Fibroblast of the conjunctiva (primary cell): ENCODE results near the gene FOXO1.
"Not testable (repeated sequence)": the region's sequence is repeated elsewhere in the genome, so short reads cannot be mapped to it uniquely, and the experiment has no call there.

Experiments used
- DNase-seq: peaks from one replicate; pipeline ENCODE4 v3.0.0-alpha.2; 2010; ENCODE audit warnings: low read depth

FOXO1 gene

DNA sequence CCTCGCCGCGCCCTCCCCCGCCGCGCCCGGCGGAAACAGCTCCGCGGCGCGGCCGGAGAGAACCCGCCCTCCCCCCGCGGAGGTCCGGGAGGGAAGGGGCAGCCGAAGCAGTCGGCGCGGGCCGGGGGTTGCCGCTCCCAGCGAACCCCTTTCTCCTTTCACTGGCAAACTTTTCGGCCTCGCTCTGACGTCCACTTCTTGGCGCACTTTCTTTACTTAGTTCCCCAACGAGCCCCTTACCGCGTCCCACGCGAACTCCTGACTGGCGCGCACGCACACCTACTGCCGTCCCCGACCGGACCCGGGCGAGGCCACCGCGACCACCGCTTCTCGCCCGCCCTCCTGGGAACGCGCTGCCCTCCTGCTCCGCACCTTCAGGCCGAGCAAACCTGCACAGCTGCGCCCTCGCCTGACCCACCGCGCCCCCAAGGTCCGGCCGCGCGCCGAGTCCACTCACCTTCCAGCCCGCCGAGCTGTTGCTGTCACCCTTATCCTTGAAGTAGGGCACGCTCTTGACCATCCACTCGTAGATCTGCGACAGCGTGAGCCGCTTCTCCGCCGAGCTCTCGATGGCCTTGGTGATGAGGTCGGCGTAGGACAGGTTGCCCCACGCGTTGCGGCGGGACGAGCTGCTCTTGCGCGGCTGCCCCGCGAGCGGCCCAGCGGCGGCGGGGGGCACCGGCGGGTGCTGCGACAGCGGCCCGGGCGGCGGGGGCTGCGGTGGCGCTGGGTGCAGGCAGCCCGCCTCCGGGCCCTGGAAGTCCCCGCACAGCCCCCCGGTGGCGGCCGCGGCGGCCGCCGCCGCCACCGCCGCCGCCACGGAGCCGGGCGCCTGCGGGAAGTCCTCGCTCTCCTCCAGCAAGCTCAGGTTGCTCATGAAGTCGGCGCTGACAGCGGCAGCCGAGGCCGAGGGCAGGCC lies 1.1 kb downstream of the FOXO1 start:
- no peak for DNase-seq

DNA sequence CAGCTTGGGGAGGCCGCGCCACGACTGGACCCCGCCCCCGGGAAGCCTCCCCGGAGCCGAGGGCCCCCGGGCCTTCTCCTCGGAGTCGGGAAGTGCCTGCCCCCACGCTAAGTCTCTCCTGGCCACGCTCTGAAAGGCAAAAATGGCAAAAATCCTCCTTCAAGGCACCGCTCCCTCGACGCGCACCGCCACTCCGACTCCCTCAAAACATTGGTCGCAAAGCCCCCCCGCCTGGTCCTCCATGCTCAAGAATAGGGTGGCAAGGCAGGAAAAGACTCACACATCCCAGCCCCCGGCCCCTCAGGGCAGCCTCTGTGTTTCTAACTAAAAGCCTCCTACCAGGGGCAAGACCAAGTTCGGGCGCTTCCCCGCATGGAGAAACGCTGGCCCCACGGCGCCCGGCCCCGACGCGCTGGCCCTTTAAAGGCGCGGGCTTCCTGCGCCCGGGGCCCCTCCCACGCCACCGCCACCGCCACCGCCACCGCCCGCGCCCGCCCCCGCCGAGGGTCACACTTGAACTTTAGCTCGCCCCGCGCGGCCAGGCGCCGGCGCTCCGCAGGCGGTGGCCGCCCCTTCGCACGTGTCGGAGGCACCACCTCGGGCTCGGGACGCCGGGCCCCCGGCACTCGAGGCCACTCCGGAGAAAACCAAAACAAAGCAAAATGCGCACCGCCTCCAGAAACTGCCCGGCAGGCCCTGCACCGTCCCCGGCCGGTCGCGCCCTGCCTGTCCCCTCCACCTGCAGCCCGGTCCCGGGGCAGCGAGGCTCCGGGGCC lies 1.9 kb downstream of the FOXO1 start:
- DNase-seq, result no peak

DNA sequence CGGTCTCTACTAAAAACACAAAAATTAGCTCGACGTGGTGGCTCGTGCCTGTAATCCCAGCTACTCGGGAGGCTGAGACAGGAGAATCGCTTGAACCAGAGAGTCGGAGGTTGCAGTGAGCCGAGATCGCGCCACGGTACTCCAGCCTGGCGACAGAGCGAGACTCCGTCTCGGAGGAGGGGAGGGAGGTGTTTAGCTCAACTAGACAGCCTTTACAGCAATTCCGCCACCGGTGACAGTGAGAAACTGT lies 2.4 kb downstream of the FOXO1 start:
- DNase-seq, result not testable (repeated sequence)

DNA sequence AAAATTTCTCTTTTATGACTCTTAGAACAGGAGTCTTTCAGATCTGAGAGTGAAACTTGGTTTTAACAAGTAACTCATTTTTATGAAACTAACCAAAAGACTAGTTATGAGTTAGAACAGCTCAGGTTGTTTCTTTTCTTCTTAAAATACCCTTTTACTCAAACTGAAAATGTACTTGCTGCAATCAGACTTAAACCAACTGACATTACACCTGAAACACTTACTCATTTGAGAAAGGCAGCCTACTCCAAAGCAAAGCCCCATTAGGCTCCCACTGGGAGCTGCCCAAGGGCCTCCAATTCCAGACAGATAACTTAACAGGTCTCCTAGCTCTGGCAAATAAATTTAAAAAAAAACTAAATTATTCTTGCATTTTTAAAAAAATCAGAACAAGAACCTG lies 3.6 kb downstream of the FOXO1 start:
- no peak for DNase-seq

DNA sequence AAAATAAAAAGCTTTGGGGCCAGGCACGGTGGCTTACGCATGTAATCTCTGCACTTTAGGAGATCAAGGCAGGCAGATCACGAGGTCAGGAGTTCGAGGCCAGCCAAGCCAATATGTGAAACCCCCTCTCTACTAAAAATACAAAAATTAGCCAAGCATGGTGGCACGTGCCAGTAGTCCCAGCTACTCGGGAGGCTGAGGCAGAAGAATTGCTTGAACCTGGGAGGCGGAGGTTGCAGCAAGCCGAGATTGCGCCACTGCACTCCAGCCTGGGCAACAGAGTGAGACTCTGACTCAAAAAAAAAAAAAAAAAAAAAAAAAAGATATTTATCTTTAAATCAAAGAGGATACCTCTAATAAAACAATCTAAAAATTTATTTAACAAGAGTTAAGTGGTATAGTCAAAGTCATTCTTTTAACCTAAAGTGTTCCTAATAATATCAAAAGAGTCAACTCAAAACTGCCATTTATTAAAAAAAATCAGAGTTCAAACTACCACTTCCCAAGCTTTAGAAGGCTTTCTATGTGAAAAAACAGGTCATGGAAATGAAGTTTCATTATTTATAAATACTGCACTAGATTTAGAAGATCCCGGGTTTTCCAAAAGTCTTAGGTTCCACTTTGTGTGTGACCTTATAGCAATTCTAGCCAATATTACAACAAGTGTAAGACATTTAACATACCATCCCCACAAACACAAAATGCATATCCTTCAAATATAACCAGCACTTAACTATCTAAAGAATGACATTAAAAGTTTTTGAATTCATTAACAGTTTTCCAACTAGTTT lies 4.4 kb downstream of the FOXO1 start:
- DNase-seq, result no peak

DNA sequence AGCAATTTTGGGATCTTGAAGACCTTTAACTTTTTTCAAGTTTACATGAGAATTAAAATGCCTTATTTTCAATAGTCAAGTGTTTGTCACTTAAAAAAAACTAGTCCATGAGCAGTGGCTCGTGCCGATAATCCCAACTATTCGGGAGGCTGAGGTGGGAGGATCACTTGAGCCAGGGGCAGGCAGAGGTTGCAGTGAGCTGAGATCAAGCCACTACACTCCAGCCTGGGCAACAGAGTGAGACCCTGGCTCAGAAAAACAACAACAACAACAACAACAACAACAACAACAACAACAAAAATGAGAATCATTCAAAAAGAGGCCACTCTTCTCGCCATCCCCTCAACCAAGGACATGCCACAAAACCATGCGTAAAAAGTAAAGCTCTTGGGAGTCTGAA lies 5.7 kb downstream of the FOXO1 start:
- DNase-seq, result no peak

DNA sequence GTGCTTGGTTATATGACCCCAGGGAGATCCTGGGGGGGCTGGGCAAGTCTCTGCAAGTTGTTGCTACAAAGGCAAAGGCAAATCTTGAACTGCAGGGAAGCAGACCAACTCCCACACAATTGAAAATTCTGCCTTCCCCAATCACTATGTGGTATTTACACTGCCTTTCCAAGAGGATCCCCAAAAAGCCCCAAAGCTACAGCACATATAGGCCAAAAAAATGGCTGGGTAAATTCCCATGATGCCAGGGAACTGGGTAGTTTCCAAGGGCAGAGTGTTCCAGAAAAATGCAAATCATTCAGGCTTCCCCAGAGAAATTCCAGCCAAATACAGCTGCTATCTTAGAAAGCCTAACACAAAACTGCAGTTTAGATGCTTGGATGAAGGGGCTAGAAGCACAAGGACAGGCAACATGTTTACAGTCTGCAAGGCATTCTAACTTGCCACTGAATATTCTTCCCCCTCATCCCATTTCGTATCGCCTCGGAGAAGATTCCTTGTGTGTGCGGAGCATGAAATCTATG lies 6.2 kb downstream of the FOXO1 start:
- no peak for DNase-seq

DNA sequence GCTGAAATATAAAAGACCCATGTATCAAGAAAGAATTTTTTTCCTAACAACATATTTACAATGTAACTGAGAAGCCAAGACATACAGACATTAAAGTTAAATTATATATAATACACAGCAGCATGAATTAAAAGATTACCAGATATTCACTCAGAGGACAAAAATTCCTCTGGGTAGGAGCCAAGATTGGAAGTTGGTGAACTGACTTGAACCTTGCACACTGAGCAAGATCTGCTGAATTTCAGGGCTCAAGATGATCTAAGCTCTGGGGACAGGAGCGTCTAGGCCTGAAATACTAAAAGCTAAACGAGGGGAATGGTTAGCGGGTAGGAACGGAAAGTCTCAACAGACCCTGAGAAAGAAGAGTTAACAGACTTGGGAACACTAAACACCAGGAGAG lies 8.5 kb downstream of the FOXO1 start:
- DNase-seq, result no peak

DNA sequence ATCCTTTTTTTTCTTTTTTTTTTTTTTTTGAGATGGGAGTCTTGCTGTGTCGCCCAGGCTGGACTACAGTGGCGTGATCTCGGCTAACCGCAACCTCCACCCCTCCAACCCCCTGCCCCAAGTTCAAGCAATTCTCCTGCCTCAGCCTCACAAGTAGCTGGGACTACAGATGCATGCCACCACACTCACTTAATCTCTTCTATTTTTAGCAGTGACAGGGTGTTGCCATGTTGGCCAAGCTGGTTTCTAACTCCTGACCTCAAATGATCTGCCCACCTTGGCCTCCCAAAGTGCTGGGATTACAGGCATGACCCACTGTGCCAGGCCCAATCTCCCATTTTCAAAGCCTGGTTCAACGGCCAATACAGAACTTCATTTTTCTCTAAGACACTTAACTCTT lies 9.1 kb downstream of the FOXO1 start:
- DNase-seq, result no peak

DNA sequence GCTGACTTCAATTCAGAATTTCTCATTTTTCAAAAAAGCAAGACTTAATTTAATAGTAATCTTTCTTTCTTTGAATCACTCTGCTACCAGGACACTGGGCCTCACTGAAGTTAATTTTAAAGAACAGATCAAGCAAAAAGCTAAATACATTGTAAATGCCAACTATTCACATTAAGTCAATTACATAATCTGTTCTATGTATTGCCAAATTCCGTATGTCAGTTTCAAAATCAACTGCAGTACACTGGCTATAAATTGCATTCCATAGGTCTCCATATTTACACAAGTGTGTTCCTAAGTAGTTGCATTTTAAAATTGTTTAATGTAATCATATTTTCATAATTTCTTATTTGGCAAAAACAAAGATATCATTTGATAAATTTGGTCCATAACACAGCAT lies 10.1 kb downstream of the FOXO1 start:
- DNase-seq, result no peak

DNA sequence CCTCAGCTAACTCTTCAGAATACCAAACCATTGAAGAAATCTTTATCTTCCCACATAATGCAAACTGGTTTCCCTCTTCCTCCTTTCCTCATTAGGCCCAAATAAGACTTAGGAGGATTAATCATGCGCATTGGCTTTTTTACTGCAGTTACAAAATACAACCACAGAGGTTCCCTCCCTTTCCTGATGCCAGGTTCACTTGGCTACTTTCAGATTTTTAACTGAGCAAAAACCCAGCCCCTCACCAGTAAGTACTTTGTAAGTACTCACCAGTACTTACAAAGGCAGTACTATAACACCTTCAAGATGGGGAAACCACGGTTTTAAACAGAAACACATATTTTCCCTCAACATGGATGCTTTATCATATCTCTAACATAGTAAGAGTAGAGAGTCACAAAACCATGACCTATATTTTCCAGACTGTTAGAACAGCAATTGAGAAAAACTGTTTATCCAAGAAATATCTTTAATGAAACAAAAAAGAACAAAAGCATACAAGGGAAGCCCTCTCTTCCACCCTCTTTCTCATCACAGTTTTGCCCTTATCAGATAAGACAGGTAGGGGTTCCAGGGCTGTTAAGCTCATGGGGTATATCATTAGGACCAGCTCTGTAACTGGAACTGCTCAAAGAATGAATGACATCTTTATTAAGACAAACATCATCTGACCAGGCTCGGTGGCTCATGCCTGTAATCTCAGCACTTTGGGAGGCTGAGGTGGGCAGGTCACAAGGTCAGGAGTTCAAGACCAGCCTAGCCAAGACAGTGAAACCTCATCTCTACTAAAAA lies 12.7 kb downstream of the FOXO1 start:
- no peak for DNase-seq

DNA sequence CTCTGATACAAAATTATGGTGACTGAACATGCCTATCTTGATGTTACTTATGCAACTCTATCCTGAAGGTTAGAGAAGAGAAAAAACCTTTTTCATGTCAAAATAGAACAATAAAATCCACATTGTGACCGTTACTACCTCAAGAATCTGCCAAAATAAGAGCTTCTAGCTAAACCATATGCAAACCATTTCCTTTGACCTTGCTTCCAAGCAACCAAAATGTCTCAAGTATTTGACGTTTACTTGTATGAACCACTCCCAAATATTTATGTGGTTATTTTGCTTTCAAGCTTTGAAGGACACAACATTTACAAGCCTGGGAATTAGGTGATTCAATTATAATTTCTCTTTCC lies 13.9 kb downstream of the FOXO1 start:
- DNase-seq, result no peak

DNA sequence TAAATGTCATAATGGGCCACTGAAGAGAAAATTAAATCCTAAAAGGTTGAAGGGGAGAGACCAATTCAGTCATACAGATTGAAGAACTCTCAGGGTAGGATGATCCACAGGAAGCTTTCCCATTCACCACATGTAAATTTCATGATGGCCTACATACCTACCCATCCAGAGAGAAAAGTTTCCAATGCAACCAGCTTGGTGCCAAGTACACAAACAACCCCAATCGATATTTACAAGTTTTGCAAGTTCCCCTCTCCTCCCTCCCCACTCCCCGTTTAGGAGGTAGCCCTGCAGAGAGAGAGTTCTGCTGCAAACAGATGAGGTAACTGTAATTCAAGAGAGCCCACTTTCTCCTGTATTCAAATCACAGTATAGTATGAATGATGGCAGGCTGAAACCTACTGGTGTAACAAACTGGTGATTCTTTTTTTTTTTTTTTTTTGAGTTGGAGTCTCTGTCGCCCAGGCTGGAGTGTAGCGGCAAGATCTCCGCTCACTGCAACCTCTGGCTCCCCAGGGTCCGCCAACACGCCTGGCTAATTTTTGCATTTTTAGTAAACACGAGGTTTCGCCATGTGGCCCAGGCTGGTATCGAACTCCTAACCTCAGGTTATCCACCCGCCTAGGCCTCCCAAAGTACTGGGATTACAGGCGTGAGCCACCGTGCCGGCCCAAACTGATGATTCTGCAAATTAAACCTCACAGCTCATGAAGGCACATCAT lies 14.4 kb downstream of the FOXO1 start:
- DNase-seq, result no peak

DNA sequence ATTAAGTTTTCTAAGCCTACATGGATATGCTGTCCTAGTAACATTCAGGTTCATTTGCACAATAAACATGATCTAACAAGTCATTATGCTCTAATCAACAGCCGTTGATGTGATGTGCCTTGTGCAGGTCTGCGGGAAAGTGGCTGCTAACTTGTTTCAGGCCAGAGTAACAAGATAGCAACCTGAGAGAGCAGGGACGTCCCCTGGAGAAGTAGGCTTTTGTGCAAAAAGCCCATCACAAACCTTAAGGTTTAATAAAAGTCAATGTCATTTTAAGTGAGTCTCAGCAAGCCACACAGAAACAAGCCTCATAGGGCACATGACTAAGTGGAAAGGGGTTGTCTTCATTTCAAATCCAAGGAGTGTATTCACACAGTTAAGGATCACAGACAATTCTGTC lies 17.6 kb downstream of the FOXO1 start:
- DNase-seq, result no peak

DNA sequence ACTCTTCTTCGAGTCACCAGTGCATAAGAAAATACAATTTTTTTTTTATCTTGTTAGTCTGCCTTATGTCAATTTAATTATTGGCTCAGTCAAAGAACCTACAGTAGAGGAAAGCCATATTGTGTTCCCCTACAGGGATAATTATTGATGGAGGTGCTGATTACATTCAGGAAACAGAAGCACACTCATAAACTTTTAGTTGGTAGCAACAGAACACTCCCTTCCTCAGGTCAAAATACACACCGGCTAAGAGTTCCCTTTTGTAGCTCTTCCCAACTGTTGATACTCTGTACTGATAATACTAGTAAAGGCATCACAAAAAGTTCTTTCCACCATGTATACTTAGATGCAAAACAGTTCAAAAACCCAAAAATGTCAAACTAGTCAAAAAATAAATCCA lies 18.4 kb downstream of the FOXO1 start:
- no peak for DNase-seq

DNA sequence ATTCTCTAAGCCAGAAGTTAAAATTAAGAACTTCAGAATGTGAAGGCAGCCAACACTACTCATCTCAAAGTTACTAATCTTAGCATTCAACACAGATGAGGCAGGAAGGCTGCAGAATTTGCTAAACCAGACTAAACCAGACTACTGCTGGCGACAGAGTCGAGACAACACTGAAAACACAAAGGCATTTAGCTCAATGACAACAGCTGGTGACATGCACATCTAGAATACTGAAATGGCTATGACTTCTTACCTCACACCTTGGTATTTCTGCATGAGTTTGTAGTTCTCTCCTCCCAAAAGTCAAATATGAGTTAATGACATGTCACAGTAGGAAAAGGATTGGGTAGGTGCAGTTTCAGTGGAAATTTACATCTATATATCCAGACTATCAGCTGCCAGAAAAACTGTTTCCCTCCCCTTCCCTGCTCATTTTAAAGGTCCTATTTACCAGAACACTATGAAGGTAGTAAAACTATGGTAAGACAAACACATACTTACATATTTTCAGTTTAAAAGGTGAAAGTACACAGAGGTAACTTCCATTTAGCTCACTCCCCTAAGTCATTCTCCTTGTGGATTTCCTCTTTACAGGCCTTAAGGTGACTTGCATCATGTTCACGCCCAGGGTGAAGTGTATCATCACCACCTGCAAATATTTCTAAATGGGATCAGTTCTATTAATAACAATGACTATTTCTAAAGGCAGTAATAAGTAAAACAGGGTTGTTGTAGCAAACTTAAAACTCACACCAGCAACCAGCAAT lies 21.4 kb downstream of the FOXO1 start:
- no peak for DNase-seq

DNA sequence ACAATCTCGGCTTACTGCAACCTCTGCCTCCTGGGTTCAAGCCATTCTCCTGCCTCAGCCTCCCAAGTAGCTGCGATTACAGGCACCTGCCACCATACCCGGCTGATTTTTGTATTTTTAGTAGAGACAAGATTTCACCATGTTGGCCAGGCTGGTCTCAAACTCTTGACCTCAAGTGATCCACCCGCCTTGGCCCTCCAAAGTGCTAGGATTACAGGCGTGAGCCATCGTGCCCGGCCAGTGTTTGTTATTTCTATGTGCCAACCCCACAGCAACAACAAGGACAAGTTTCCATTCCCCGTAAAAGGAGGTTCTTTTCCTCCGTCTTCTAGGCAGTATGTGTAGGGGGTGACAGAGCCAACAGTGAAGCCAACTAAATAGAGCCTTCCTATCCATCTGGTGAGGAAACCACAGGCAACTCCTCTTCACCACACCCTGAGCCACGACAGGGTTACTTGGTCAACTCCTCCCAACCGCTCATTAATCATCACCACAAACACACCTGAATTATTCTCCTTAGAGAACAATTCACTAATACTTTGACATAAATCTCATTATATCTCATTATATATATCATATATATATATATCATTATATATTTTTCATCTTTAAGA lies 25.5 kb downstream of the FOXO1 start:
- no peak for DNase-seq

DNA sequence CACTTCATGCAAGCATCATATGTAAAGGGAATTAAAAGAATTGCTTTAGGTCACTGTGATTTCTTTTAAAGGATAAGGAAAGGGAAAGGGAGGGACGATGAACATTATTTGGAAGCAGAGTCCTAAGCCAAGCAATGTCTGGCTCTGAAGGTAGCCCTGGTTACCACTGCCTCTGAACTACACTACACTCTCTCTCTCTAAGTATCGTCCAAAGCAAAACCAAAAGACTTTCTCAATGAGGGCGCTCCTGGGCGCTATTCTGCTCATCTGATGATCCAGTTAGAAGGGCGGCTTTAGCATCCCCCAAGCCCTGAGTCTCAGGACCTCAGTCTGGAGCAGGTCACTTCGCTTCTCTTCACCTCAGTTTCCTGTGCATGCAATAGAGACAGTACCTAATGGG lies 26.2 kb downstream of the FOXO1 start:
- DNase-seq, result no peak

DNA sequence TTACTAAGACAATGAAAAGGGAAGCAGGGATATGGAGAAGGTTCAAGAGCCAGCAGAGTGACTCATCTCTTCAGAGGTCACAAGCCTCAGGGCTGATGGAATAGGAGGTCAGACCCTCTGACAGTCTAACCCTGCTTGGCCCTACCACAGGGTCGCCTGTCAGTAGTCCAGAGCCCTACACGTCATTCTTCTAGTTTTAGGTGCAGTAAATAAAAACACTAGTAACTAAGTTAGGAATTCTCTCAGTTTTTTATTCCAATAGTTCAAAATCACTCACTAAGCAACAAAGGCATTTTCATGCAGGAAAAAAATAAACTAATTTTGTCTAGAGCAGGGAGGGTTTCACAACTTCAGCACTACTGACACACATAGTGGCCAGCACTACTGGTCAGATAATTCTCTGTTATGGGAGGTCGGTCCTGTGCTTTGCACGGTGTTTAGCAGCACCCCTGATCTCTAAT lies 27.2 kb downstream of the FOXO1 start:
- peak; percentile 49 for DNase-seq

DNA sequence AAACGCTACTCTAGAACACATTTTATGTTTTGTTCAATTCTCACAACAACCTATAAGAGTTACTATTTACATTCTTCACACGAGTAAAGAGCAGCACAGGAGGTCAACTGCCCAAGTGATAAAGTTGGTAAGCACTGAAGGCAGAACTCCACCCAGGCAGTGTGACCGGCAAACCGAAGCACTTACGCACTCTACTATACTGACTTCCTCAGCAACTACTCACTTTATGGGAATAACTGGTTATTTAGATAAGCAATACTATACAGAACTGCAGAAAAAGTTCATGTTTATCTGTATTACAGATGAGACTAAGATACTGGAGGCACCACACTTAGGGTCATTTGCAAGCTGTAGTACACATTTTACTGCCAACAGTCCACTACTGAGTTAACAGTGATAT lies 28.8 kb downstream of the FOXO1 start:
- no peak for DNase-seq
